HG03135 (cell line): Measurements from ENCODE around the gene MATR3.

Experiments
- ATAC-seq: cut with Tn5 transposase; IDR thresholded peaks from one replicate; pipeline ENCODE4 v1.9.1; 2021; ENCODE audit warnings: mild to moderate bottlenecking, moderate library complexity; ENCODE audit not compliant: unreplicated experiment

MATR3 gene

DNA sequence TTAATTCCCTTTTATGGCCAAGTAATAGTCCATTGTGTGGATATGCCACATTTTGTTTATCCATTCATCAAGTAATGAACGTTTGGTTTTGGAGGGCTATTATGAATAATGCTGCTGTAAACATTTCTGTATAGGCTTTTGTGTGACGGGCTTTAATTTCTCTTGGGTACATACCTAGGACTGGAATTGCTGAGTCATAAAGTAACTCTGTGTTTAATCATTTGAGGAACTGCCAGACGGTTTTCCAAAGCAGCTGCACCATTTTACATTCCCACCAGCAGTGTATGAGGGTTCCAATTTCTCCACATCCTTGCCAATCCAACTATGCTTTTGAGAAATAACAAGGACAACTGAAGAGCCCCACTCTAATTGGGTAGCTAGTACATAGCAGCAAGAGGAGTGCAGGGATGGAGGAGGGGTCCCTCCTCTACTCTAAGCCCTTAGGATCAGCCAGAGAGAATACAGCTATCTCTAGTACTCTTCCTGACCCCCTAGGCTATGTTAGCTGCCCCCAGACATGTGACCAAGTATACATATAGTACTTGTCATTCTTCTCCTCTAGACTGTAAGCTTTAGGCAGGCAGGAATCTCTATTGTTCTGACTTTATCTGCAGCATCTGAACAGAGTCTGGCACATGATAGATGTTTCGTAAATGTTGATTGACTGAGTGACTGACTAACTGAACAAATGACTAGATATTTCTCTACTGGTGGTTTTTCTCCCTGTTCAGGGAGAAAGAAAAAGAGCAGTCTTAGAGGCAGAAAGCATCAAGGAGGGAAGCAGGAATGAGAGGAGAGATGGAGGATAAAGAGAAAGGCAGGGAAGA is 22.1 kb upstream of the MATR3 start:
- no peak for ATAC-seq

- ATAC-seq: no peak
Measured at GRCh38 chr5:139272471-139273321, 20.8 kb upstream of the MATR3 start.

DNA sequence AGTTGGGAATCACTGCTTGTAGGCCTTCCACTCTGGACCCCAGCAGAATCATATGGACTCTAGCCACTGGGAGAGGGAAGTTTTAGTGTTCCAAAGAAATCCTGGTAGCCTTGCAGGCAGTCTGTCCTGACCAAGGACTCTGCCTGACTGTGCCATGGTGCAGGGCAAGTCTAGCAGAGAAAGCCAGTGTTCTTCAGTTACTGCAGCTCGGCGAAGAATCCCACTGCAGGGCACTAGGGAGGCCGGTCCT is 20.3 kb upstream of the MATR3 start:
- no peak for ATAC-seq

DNA sequence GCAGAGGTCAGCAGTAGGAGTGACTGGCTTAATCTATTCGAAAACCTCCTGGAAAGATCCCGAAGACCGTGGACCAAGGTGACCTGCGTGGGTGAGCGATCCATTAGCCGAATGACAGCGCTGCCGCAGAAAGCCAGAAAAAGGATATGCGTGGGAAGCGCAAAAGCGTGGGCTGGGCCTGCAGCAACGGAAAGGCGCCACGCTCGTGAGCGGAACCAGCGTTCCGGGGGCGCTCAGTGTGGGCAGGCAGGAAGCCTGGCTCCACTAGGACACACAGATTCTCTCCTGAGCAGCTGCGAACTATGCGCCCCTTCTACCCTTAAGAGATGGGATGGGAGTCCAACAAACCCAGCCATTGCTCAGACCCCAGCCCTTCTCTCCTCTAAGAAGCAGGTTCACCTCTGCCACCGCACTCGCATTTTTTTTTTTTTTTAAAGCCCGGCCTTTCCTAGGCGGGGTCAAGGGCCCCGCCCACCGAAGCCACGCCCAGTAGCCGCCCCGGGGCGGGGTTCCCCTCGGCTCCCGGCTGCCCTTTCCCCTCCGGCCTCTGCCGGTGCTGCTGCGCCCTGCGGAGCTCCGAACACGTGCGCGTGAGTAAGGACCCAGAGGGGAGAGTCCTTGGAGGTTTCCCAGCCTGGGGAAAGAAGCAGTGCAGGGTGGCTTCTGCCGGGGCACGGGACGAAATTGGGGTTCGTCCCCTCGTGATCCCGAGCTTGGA is 19.8 kb upstream of the MATR3 start:
- peak; percentile 81 for ATAC-seq

- no peak for ATAC-seq
Measured at GRCh38 chr5:139275536-139275935, 18.0 kb upstream of the MATR3 start.

DNA sequence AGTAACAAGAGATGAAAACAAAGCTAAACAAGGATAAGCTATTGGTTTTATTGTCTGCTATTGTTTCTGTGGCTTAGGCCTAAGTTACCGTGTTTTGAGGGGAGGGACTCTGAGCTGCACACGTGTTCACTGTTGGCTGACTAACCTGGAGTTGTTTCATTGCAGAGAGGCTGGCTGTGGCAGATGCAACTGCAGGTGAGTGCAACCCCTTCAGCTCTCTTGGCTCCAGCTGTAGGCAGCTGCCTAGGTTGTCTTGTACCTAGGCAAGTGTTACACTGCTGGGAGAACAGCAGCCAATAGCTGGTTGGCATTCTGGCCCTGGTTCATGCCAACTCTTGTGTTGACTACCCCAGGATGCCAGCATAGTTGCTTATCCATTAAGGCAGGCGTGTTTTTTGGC is 17.6 kb upstream of the MATR3 start:
- no peak for ATAC-seq

GRCh38 chr5:139276426-139276825 is 17.1 kb upstream of the MATR3 start:
- ATAC-seq: no peak

- no peak for ATAC-seq
Measured at GRCh38 chr5:139277171-139277570, 16.4 kb upstream of the MATR3 start.

GRCh38 chr5:139278540-139279274 is 14.8 kb upstream of the MATR3 start:
- no peak for ATAC-seq

DNA sequence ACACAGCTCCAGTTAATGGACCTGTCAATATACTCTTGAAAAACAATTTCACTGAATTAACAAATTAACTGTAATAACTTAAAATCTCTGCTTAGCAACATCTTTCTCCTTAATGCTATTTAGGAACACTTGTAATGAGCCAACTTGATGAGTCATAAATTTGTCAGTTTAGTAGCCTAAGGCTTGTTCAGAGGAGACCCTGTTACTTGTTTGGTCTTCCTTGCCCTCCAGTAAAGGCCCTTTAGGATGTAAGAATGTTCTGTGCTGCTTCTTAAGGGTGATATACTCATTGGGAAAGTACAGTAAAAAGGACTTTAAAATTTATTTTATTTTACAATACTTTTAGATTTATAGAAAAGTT is 11.4 kb upstream of the MATR3 start:
- no peak for ATAC-seq

DNA sequence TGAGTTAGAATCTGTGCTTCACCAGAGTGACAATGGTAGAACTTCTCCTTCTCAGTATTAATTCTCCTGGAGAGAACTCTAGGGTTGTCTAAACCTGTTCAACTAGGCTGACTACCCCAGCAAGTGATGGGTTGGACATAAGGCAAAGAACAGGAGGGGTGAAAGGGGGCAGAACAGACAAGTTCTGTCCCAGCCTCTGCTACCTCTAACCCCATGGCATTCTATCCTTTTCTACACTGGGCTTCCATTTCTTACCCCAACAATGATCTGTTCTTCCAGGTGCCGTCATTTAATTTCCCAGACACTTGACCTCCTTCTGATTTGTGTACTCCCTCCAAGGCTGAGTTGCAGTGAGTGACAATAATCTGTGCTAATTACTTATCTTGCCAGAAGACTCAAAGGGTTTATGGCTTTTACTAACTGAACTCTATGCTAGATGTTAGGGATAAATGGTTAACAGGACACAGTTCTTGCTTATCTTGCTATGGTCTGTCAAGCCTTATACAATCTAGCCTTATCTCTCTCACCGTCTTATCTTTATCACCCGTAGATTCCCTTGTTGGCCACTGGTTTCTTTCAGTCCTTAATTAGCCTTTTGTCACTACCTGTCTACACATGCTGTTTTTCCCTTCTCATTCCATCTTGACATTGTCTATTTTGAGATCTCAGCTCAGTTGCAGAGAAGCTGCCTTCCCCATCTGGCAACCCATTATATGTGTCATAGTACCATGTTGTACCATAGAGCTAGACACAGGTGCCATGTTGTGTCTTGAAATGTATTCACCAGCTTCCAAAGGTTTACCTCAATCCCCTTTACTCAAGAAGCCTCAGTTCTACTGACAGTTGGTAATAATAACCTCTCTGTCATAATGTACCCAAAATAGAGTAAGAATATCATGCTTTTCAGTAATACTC is 10.0 kb upstream of the MATR3 start:
- no peak for ATAC-seq

DNA sequence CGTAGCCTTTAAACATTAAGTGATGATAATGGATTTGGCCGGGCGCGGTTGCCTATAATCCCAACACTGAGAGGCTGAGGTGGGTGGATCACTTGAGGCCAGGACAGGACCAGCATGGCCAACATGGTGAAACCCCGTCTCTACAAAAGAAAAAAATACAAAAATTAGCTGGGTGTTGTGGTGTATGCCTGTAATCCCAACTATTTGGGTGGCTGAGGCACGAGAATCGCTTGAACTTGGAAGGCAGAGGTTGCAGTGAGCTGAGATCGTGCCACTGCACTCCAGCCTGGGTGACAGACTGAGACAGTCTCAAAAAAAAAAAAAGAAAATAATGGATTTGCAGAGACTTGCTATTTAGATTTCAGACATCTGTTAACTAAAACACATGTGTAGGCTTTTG is 9.2 kb upstream of the MATR3 start:
- no peak for ATAC-seq

- ATAC-seq: no peak
Measured at GRCh38 chr5:139285651-139286392, 7.7 kb upstream of the MATR3 start.

DNA sequence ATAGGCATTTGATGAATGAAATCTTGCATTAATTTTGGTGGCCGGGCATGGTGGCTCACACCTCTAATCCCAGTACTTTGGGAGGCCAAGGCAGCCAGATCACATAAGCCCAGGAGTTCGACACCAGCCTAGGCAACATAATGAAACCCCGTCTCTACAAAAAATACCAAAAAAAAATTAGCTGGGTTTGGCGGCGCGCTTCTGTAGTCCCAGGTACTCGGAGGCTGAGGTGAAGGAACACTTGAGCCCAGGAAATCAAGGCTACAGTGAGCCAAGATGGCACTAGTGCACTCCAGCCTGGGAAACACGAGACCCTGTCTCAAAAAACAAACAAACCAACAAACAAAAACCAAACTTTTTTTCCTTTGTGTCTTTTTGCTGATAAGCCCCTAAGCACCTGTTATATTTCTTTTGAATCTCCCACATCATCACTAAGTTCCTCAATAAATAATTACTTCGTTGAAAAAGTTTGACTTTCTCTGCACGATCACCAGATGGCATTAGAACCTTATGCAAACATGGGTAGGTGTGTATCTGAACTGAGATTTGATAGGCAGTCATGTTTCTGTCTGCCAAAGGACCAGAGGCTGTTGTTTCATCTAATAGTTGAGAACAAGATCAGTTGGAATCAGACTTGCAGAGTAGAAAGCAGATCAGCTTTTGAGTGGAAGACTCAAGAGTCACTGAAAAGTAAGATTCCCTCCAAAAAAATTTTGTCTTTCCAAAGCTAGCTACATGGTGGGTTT is 5.5 kb upstream of the MATR3 start:
- ATAC-seq: no peak

DNA sequence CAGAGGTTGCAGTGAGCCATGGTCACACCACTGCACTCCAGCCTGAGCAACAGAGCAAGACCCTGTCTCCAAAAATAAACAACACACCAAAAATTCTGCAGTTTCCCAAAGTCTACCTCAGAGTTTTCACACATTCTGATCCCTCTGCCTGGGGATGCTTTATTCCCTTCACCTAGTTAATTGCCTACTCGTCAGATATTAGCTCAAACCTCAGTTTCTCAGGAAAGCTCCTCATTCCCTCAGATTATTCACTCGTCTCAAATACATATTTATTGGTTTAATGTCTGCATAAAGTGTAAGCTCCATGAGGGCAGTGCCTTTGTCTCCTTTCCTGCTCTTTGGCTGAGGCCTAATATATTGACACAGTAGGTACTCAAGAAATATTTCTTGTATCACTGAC is 2.5 kb upstream of the MATR3 start:
- no peak for ATAC-seq

DNA sequence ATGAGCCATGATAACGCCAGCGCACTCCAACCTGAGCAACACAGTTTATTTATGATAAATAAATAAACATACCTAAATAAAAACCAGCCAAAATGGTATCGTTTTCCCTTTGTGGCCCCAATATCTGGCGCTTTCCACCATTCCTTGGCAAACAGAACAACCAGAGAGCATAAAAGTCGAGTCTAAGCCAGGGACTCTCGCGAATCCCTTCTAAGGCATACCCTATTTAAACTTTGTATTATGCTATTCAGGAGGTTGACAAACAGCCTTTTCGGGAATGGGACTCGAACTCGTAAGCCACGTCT is 386 bp upstream of the MATR3 start:
- ATAC-seq: no peak

- ATAC-seq: peak; percentile 28
Measured at GRCh38 chr5:139294374-139295165, 1.0 kb downstream of the MATR3 start.
